IMR-90 (cell line): ENCODE measurements around the gene GRM8. TPM values are rescaled to one million over a fixed set of nuclear protein-coding genes. Genes with fewer than 3 reads are reported as not detected.
A peak's percentile ranks its signal among the peaks of the same experiment; 100 is the strongest.

Experiments
- ATAC-seq: fragments of 200-7000 bp; cut with Tn5 transposase; 2 replicates; pipeline ENCODE4 v1.9.1; 2020; ENCODE audit warnings: low read depth, mild to moderate bottlenecking, moderate library complexity
- BruUV-seq: library from RNA; stranded (reverse); fragments of 400-500 nt; replicated peaks from 2 replicates; lab custom pipeline; 2021; lab: Mats Ljungman, UMichigan
- CTCF ChIA-PET: fragments of 300-600 bp; formaldehyde crosslinking; extraction: SDS; loops from one replicate; lab custom pipeline; 2021; ENCODE audit warnings: antibody characterized with exemption; lab: Yijun Ruan, JAX
- POLR2A ChIA-PET: fragments of 300-600 bp; sonication (Branson Sonifier 250); formaldehyde crosslinking; loops from one replicate; lab custom pipeline; 2022; ENCODE audit warnings: antibody characterized with exemption; ENCODE audit not compliant: unreplicated experiment; lab: Charles Lee
- DNase-seq: peaks from one replicate; pipeline ENCODE4 v3.0.0; 2013
- H2AFZ ChIP-seq: replicated peaks from 2 replicates; pipeline ENCODE3; 2013; ENCODE audit warnings: low read length, mild to moderate bottlenecking; ENCODE audit not compliant: poor library complexity
- H2AK5ac ChIP-seq: 2 replicates; pipeline ENCODE4 v1.6.1; 2013; ENCODE audit warnings: low read depth, low read length, inconsistent platforms
- H2AK9ac ChIP-seq: replicated peaks from 2 replicates; pipeline ENCODE3; 2013; ENCODE audit warnings: mild to moderate bottlenecking, low read depth, low read length, moderate library complexity; ENCODE audit not compliant: poor library complexity
- H2BK120ac ChIP-seq: 2 replicates; pipeline ENCODE4 v1.6.1; 2013; ENCODE audit warnings: low read depth, low read length, inconsistent platforms
- H2BK15ac ChIP-seq: 3 replicates; pipeline ENCODE4 v1.6.1; 2013; ENCODE audit warnings: low read depth, low read length, inconsistent platforms
- H2BK20ac ChIP-seq: 2 replicates; pipeline ENCODE4 v1.6.1; 2013; ENCODE audit warnings: low read depth, mild to moderate bottlenecking, inconsistent platforms, low read length, moderate library complexity
- H2BK5ac ChIP-seq: 2 replicates; pipeline ENCODE4 v1.6.1; 2013; ENCODE audit warnings: mild to moderate bottlenecking, low read depth, low read length, inconsistent platforms; ENCODE audit not compliant: poor library complexity, severe bottlenecking
- H3K14ac ChIP-seq: replicated peaks from 2 replicates; pipeline ENCODE4 v1.6.1; 2013; ENCODE audit warnings: low read depth, low read length, inconsistent platforms
- H3K18ac ChIP-seq: 2 replicates; pipeline ENCODE4 v1.6.1; 2013; ENCODE audit warnings: low read depth, low read length, control low read depth
- H3K23ac ChIP-seq: 2 replicates; pipeline ENCODE4 v1.6.1; 2013; ENCODE audit warnings: low read depth, low read length, inconsistent platforms
- H3K27ac ChIP-seq: 2 replicates; pipeline ENCODE4 v1.5.1; 2013; ENCODE audit warnings: mild to moderate bottlenecking, control low read depth, low read length; ENCODE audit not compliant: insufficient read depth
- H3K27me3 ChIP-seq: 2 replicates; pipeline ENCODE4 v1.6.1; 2013; ENCODE audit warnings: low read length; ENCODE audit not compliant: control insufficient read depth, insufficient read depth
- H3K36me3 ChIP-seq: 2 replicates; pipeline ENCODE4 v1.6.1; 2013; ENCODE audit warnings: low read length, mixed read lengths; ENCODE audit not compliant: control insufficient read depth, insufficient read depth
- H3K4ac ChIP-seq: 2 replicates; pipeline ENCODE4 v1.6.1; 2013; ENCODE audit warnings: low read depth, low read length, inconsistent platforms
- H3K4me1 ChIP-seq: 2 replicates; pipeline ENCODE4 v1.6.1; 2013; ENCODE audit warnings: low read length, mixed read lengths; ENCODE audit not compliant: control insufficient read depth, insufficient read depth
- H3K4me2 ChIP-seq: 2 replicates; pipeline ENCODE4 v1.6.1; 2013; ENCODE audit warnings: low read depth, mild to moderate bottlenecking, control low read depth, low read length, moderate library complexity
- H3K4me3 ChIP-seq: 2 replicates; pipeline ENCODE4 v1.5.1; 2013; ENCODE audit warnings: low read depth, mild to moderate bottlenecking, control low read depth, low read length, moderate library complexity; ENCODE audit not compliant: insufficient read depth
- H3K56ac ChIP-seq: 2 replicates; pipeline ENCODE4 v1.6.1; 2013; ENCODE audit warnings: low read length, inconsistent platforms; ENCODE audit not compliant: insufficient read depth; ENCODE audit errors: extremely low read depth
- H3K79me1 ChIP-seq, 2 experiments: 2 replicates each; pipeline ENCODE4 v1.6.1; 2013; ENCODE audit warnings: low read length in 2 of 2, inconsistent platforms in 1 of 2, low read depth in 1 of 2
- H3K9ac ChIP-seq: 2 replicates; pipeline ENCODE4 v1.6.1; 2013; ENCODE audit warnings: low read depth, low read length, control low read depth
- H3K9me1 ChIP-seq: 2 replicates; pipeline ENCODE4 v1.6.1; 2013; ENCODE audit warnings: low read length, inconsistent platforms; ENCODE audit not compliant: insufficient read depth
- H3K9me3 ChIP-seq: 2 replicates; pipeline ENCODE4 v1.6.1; 2013; ENCODE audit warnings: low read length; ENCODE audit not compliant: control insufficient read depth, insufficient read depth
- H4K20me1 ChIP-seq: 2 replicates; pipeline ENCODE4 v1.6.1; 2013; ENCODE audit warnings: low read length, inconsistent platforms; ENCODE audit not compliant: insufficient read depth
- H4K5ac ChIP-seq: 2 replicates; pipeline ENCODE4 v1.6.1; 2013; ENCODE audit warnings: mild to moderate bottlenecking, low read depth, low read length, control low read depth
- H4K8ac ChIP-seq, 2 experiments: 2 replicates each; pipeline ENCODE4 v1.6.1; 2013; ENCODE audit warnings: low read depth in 2 of 2, low read length in 2 of 2, control low read depth in 1 of 2, inconsistent platforms in 1 of 2
- H4K91ac ChIP-seq: 2 replicates; pipeline ENCODE4 v1.6.1; 2013; ENCODE audit warnings: low read depth, low read length, inconsistent platforms; ENCODE audit not compliant: insufficient read depth
- BHLHE40 ChIP-seq: fragments of 150-350 bp; IDR thresholded peaks from 2 replicates; pipeline ENCODE4 v1.6.1; 2016; ENCODE audit warnings: mild to moderate bottlenecking, low read depth, low read length
- CEBPB ChIP-seq: IDR thresholded peaks from 2 replicates; pipeline ENCODE4 v1.6.1; 2012; ENCODE audit warnings: low read depth, low read length, improper control_type of control experiment
- CHD1 ChIP-seq: IDR thresholded peaks from 2 replicates; pipeline ENCODE4 v1.6.1; 2012; ENCODE audit warnings: low read depth, low read length, improper control_type of control experiment
- FOS ChIP-seq: fragments of 150-350 bp; IDR thresholded peaks from 2 replicates; pipeline ENCODE4 v1.6.1; 2016; ENCODE audit warnings: low read depth, low read length
- MAFK ChIP-seq: IDR thresholded peaks from 2 replicates; pipeline ENCODE4 v1.6.1; 2012; ENCODE audit warnings: low read depth, low read length, improper control_type of control experiment
- MXI1 ChIP-seq: IDR thresholded peaks from 2 replicates; pipeline ENCODE4 v1.6.1; 2012; ENCODE audit warnings: low read depth, mild to moderate bottlenecking, low read length, moderate library complexity, borderline replicate concordance
- NFE2L2 ChIP-seq: fragments of 150-350 bp; IDR thresholded peaks from 2 replicates; pipeline ENCODE4 v1.6.1; 2016; ENCODE audit warnings: low read depth, mild to moderate bottlenecking, low read length
- POLR2A ChIP-seq: IDR thresholded peaks from 2 replicates; pipeline ENCODE4 v1.6.1; 2012; ENCODE audit warnings: mild to moderate bottlenecking, low read depth, low read length
- RAD21 ChIP-seq: IDR thresholded peaks from 2 replicates; pipeline ENCODE4 v1.6.1; 2012; ENCODE audit warnings: low read length, improper control_type of control experiment
- RCOR1 ChIP-seq: IDR thresholded peaks from 2 replicates; pipeline ENCODE4 v1.6.1; 2012; ENCODE audit warnings: mild to moderate bottlenecking, low read length, improper control_type of control experiment; ENCODE audit not compliant: insufficient replicate concordance
- RFX5 ChIP-seq: IDR thresholded peaks from 2 replicates; pipeline ENCODE4 v1.8.0; 2012; ENCODE audit warnings: low read depth, mild to moderate bottlenecking, low read length, moderate library complexity
- USF2 ChIP-seq: fragments of 150-350 bp; IDR thresholded peaks from 2 replicates; pipeline ENCODE4 v1.6.1; 2017; ENCODE audit warnings: mild to moderate bottlenecking, antibody characterized with exemption, low read length, low read depth
- WGBS, 2 experiments: methylation state at CpG; one replicate each; pipeline versions ENCODE4 v1.1.5 to v1.1.7; 2013; ENCODE audit warnings: missing lambda C conversion rate in 2 of 2; ENCODE audit not compliant: insufficient read length in 1 of 2; ENCODE audit errors: extremely low coverage in 2 of 2; 5-methylcytosine and 5-hydroxymethylcytosine counted together
- dilution Hi-C: fragments of 300-500 bp; cut with HindIII; formaldehyde crosslinking; loops from one replicate; pipeline ENCODE4 v1.14.3; 2018; ENCODE audit warnings: low sequenced_read_pairs; ENCODE audit not compliant: unreplicated experiment
- in situ Hi-C: fragments of 300-500 bp; cut with MboI; formaldehyde crosslinking; loops from 3 replicates; pipeline ENCODE4 v1.14.3; 2019; ENCODE audit warnings: low sequenced_read_pairs, inconsistent platforms, mixed read lengths
- intact Hi-C: fragments of 100-400 bp; cut with micrococcal nuclease; formaldehyde crosslinking; loops from 2 replicates; pipeline ENCODE4 v1.10.0; 2022
- polyA plus RNA-seq, 3 experiments: library from polyadenylated mRNA; depleted of rRNA; stranded (reverse); fragments of >200 nt; gene quantifications; 2 replicates each; pipeline ENCODE4 v1.2.3, GENCODE V29; 2012; ENCODE audit warnings: low replicate concordance in 1 of 3
- total RNA-seq: library from RNA; depleted of rRNA; stranded (reverse); fragments of >200 nt; gene quantifications from 2 replicates; pipeline ENCODE4 v1.2.3, GENCODE V29; 2012
- TF ChIP-seq, protein P1 (sequence below): fragments of 150-350 bp; IDR thresholded peaks from 2 replicates; pipeline ENCODE4 v1.6.1; 2016; ENCODE audit warnings: low read depth, mild to moderate bottlenecking, low read length, moderate library complexity, borderline replicate concordance
- TF ChIP-seq, protein P2 (sequence below): conservative IDR thresholded peaks from 2 replicates; pipeline ENCODE4 v1.5.1; 2012; ENCODE audit warnings: mild to moderate bottlenecking, low read depth, low read length, improper control_type of control experiment

GRM8 gene
- total and polyA plus RNA-seq, 2 of the 4 experiments (the other 2 are of a cell fraction), result not detected

DNA sequence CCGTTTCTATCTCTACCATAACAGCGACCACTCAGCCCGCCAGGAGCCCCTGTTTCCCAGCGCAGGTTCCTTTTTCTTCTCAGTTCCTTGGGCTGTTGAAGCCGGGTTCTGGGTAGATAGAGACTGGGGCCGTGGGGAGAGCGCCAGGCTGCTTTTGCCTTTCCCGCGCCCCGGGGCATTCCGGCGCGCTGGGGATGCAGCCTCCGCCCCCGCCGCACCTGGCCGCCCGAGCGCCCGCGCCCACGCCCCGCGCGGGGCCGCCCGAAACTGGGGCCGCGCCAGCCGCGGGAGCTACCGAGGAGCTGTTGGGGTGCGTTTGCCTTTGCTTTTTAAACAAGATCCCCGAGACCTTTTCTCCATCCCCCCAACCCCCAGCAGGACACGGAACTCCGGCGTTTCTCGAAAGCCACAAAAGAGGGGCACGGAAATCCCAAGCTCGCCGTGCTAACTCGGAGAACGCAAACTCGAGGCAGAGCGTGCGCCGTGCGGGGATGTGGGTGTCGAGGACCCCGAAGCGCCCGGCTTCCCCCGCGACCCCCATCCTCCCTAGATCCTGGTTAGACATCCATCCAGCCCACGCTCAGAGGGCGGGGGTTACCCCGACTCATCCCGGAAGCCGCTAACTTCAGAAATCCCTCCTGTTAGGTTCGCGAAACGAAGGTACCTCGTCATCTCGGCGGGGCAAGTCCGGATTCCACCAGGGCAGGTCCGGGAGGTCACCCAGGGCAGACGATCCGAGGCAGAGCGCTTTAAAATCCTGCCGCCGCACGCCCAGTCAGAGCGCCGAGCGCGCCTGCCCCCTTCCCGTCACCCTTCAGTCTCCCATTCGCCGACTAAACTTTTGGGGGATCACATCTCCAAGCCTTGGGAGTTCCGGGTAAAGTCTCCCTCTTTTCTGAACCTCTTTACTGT is 1.0 kb downstream of the GRM8 start:
- Histone ChIP-seq H2BK120ac (no peak overlapping the region), H3K4me3 (0 out of 2 replicates have a peak overlapping the region, but pooled peaks have one; percentile 4), H3K14ac (no peak overlapping the region), H3K18ac (no peak overlapping the region), H2BK15ac (no peak overlapping the region), H3K4me1 (peaks cover 6% of the 10 kb centered on the region; the same call in 1 of the 2 replicates), H2BK5ac (no peak overlapping the region), H2BK20ac (no peak overlapping the region), H3K9me3 (no peaks in the 10 kb centered on the region), H3K79me1 (no peaks in the 10 kb centered on the region), H3K4ac (no peak overlapping the region), H3K56ac (no peak overlapping the region), H4K91ac (no peak overlapping the region), H3K4me2 (peak overlapping the region; percentile 61; the same call in 1 of the 2 replicates), H4K5ac (no peak overlapping the region), H3K27ac (no peak overlapping the region), H3K36me3 (no peaks in the 10 kb centered on the region), H2AFZ (peak overlapping the region; percentile 74), H4K8ac (no peak overlapping the region), H3K27me3 (peaks cover 39% of the 10 kb centered on the region), H4K20me1 (no peaks in the 10 kb centered on the region), H3K23ac (no peak overlapping the region), H2AK9ac (no peak overlapping the region), H3K9me1 (no peaks in the 10 kb centered on the region), H2AK5ac (no peak overlapping the region), H3K9ac (no peak overlapping the region)
- no TSS peak for BruUV-seq
- POLR2A ChIA-PET, result no interaction called here
- CTCF ChIA-PET, result interaction anchor here (0.6 kb wide), 1 partner anchor 118 kb away, joined by 3 read pairs; no protein-coding TSS in a partner anchor
- DNase-seq, result no peak
- WGBS, 2 experiments, result 3% methylated on average over 8 of the region's 81 CpGs; no CpG with 5 or more reads in 1 of the 2 experiments
- intact Hi-C loops (loop anchor here (2.0 kb wide), 1 partner anchor 449 kb away; no protein-coding TSS in a partner anchor), dilution Hi-C loops (no loop called here), in situ Hi-C loops (no loop called here)
- ATAC-seq, result no peak
- no peak for TF ChIP-seq RAD21
- no peak for TF ChIP-seq CHD1
- no peak for TF ChIP-seq USF2
- TF ChIP-seq RCOR1, result no peak
- no peak for TF ChIP-seq MAFK
- TF ChIP-seq MXI1, result no peak
- TF ChIP-seq, protein P1, sequence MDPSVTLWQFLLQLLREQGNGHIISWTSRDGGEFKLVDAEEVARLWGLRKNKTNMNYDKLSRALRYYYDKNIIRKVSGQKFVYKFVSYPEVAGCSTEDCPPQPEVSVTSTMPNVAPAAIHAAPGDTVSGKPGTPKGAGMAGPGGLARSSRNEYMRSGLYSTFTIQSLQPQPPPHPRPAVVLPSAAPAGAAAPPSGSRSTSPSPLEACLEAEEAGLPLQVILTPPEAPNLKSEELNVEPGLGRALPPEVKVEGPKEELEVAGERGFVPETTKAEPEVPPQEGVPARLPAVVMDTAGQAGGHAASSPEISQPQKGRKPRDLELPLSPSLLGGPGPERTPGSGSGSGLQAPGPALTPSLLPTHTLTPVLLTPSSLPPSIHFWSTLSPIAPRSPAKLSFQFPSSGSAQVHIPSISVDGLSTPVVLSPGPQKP, result no peak
- TF ChIP-seq FOS, result no peak
- TF ChIP-seq BHLHE40, result no peak
- TF ChIP-seq RFX5, result no peak
- no peak for TF ChIP-seq POLR2A
- TF ChIP-seq, protein P2, sequence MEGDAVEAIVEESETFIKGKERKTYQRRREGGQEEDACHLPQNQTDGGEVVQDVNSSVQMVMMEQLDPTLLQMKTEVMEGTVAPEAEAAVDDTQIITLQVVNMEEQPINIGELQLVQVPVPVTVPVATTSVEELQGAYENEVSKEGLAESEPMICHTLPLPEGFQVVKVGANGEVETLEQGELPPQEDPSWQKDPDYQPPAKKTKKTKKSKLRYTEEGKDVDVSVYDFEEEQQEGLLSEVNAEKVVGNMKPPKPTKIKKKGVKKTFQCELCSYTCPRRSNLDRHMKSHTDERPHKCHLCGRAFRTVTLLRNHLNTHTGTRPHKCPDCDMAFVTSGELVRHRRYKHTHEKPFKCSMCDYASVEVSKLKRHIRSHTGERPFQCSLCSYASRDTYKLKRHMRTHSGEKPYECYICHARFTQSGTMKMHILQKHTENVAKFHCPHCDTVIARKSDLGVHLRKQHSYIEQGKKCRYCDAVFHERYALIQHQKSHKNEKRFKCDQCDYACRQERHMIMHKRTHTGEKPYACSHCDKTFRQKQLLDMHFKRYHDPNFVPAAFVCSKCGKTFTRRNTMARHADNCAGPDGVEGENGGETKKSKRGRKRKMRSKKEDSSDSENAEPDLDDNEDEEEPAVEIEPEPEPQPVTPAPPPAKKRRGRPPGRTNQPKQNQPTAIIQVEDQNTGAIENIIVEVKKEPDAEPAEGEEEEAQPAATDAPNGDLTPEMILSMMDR, result no peak
- no peak for TF ChIP-seq NFE2L2
- TF ChIP-seq CEBPB, result no peak
